ENCODE results near the gene LYPLA2.

DNA sequence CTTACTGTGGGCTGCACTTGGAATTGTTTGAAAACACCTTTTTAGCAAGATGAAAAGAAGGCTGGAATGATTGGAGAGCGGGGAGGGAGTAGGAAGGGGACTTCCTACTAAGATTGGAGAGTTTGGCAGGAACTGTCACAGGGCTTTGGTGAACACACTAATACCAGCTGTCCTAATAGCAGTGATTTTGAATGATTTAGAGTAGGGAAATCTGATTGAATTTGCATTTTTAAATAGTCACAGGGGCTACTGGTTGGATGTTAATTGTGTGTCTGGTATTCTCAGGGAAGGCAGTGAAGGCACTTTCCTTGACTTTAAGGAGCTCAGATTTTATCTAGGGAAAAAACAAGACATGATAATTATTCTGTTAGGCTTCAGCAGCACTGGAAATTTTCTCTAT lies 36.8 kb downstream of the LYPLA2 start:
- TF ChIP-seq, protein P1, sequence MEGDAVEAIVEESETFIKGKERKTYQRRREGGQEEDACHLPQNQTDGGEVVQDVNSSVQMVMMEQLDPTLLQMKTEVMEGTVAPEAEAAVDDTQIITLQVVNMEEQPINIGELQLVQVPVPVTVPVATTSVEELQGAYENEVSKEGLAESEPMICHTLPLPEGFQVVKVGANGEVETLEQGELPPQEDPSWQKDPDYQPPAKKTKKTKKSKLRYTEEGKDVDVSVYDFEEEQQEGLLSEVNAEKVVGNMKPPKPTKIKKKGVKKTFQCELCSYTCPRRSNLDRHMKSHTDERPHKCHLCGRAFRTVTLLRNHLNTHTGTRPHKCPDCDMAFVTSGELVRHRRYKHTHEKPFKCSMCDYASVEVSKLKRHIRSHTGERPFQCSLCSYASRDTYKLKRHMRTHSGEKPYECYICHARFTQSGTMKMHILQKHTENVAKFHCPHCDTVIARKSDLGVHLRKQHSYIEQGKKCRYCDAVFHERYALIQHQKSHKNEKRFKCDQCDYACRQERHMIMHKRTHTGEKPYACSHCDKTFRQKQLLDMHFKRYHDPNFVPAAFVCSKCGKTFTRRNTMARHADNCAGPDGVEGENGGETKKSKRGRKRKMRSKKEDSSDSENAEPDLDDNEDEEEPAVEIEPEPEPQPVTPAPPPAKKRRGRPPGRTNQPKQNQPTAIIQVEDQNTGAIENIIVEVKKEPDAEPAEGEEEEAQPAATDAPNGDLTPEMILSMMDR (IDR thresholded peaks at IDR 0.05), result no peak
- no peak for TF ChIP-seq POLR2A (IDR thresholded peaks at IDR 0.05)

All from right lobe of liver (tissue), 4 donors.